T-helper 1 cell treated with Interleukin-12 subunit alpha and Interleukin-12 subunit beta and Interleukin-4 antibody, amounts not matched to agents 30 μg/mL and 1 μg/mL, for 36 hours (primary cell): Measurements from ENCODE around the gene SYK.

Experiments
- H3K27ac Mint-ChIP-seq: one replicate; pipeline ENCODE4 v1.8.0; 2021; ENCODE audit warnings: mild to moderate bottlenecking, mixed read lengths
- H3K27me3 Mint-ChIP-seq: one replicate; pipeline ENCODE4 v1.8.0; 2021; ENCODE audit warnings: low read depth, mixed read lengths
- H3K36me3 Mint-ChIP-seq: one replicate; pipeline ENCODE4 v1.8.0; 2021; ENCODE audit warnings: low read depth, mixed read lengths
- H3K4me1 Mint-ChIP-seq: one replicate; pipeline ENCODE4 v1.8.0; 2021; ENCODE audit warnings: low read depth, mixed read lengths
- H3K4me3 Mint-ChIP-seq: one replicate; pipeline ENCODE4 v1.8.0; 2021; ENCODE audit warnings: mild to moderate bottlenecking, moderate library complexity, mixed read lengths
- H3K9me3 Mint-ChIP-seq: one replicate; pipeline ENCODE4 v1.8.0; 2021; ENCODE audit warnings: mixed read lengths

Gene SYK

GRCh38 chr9:90899287-90899686, 97.7 kb downstream of the SYK start:
- no peaks in the 10 kb centered on the region for H3K27me3 Mint-ChIP-seq
- H3K27ac Mint-ChIP-seq = no peak overlapping the region
- no peaks in the 10 kb centered on the region for H3K9me3 Mint-ChIP-seq
- H3K4me3 Mint-ChIP-seq = no peak overlapping the region
- H3K36me3 Mint-ChIP-seq = no peaks in the 10 kb centered on the region
- no peaks in the 10 kb centered on the region for H3K4me1 Mint-ChIP-seq

- Mint-ChIP-seq H3K36me3 (no peaks in the 10 kb centered on the region), H3K4me3 (no peak overlapping the region), H3K27me3 (no peaks in the 10 kb centered on the region), H3K9me3 (no peaks in the 10 kb centered on the region), H3K27ac (no peak overlapping the region), H3K4me1 (no peaks in the 10 kb centered on the region)
Measured at GRCh38 chr9:90900130-90900529, 98.5 kb downstream of the SYK start.

- H3K36me3 Mint-ChIP-seq = no peaks in the 10 kb centered on the region
- H3K9me3 Mint-ChIP-seq = no peaks in the 10 kb centered on the region
- no peaks in the 10 kb centered on the region for H3K4me1 Mint-ChIP-seq
- no peak overlapping the region for H3K27ac Mint-ChIP-seq
- no peak overlapping the region for H3K4me3 Mint-ChIP-seq
- no peaks in the 10 kb centered on the region for H3K27me3 Mint-ChIP-seq
Measured at GRCh38 chr9:90901933-90902332, 100.3 kb downstream of the SYK start.

GRCh38 chr9:90903766-90904424, 102.3 kb downstream of the SYK start:
- Mint-ChIP-seq H3K4me3 (no peak overlapping the region), H3K36me3 (no peaks in the 10 kb centered on the region), H3K9me3 (no peaks in the 10 kb centered on the region), H3K4me1 (no peaks in the 10 kb centered on the region), H3K27ac (no peak overlapping the region), H3K27me3 (no peaks in the 10 kb centered on the region)

- no peaks in the 10 kb centered on the region for H3K36me3 Mint-ChIP-seq
Measured at GRCh38 chr9:90904706-90905478, 103.3 kb downstream of the SYK start.

GRCh38 chr9:90905822-90906221, 104.2 kb downstream of the SYK start:
- H3K4me3 Mint-ChIP-seq = no peak overlapping the region
- H3K9me3 Mint-ChIP-seq = no peaks in the 10 kb centered on the region
- H3K4me1 Mint-ChIP-seq = no peaks in the 10 kb centered on the region
- H3K36me3 Mint-ChIP-seq = no peaks in the 10 kb centered on the region
- H3K27ac Mint-ChIP-seq = no peak overlapping the region
- no peaks in the 10 kb centered on the region for H3K27me3 Mint-ChIP-seq

More at GRCh38 chr9:90904706-90905478, 103.3 kb downstream of the SYK start:
- Mint-ChIP-seq H3K9me3 (no peaks in the 10 kb centered on the region), H3K4me3 (no peak overlapping the region), H3K27me3 (no peaks in the 10 kb centered on the region), H3K4me1 (no peaks in the 10 kb centered on the region), H3K27ac (no peak overlapping the region)

- no peaks in the 10 kb centered on the region for H3K36me3 Mint-ChIP-seq
- H3K4me3 Mint-ChIP-seq = no peak overlapping the region
- H3K27me3 Mint-ChIP-seq = no peaks in the 10 kb centered on the region
- H3K4me1 Mint-ChIP-seq = no peaks in the 10 kb centered on the region
- no peaks in the 10 kb centered on the region for H3K9me3 Mint-ChIP-seq
- no peak overlapping the region for H3K27ac Mint-ChIP-seq
Measured at GRCh38 chr9:90906316-90907055, 104.9 kb downstream of the SYK start.

GRCh38 chr9:90907056-90907445, 105.4 kb downstream of the SYK start:
- Mint-ChIP-seq H3K4me1 (no peaks in the 10 kb centered on the region), H3K9me3 (no peaks in the 10 kb centered on the region), H3K36me3 (no peaks in the 10 kb centered on the region), H3K27ac (no peak overlapping the region), H3K4me3 (no peak overlapping the region), H3K27me3 (no peaks in the 10 kb centered on the region)

GRCh38 chr9:90907790-90908189, 106.2 kb downstream of the SYK start:
- no peaks in the 10 kb centered on the region for H3K27me3 Mint-ChIP-seq
- no peak overlapping the region for H3K27ac Mint-ChIP-seq
- no peaks in the 10 kb centered on the region for H3K4me1 Mint-ChIP-seq
- H3K4me3 Mint-ChIP-seq = no peak overlapping the region
- H3K36me3 Mint-ChIP-seq = no peaks in the 10 kb centered on the region
- no peaks in the 10 kb centered on the region for H3K9me3 Mint-ChIP-seq

- no peaks in the 10 kb centered on the region for H3K4me1 Mint-ChIP-seq
- no peaks in the 10 kb centered on the region for H3K36me3 Mint-ChIP-seq
- H3K27ac Mint-ChIP-seq = no peak overlapping the region
- no peaks in the 10 kb centered on the region for H3K9me3 Mint-ChIP-seq
- H3K27me3 Mint-ChIP-seq = no peaks in the 10 kb centered on the region
- no peak overlapping the region for H3K4me3 Mint-ChIP-seq
Measured at GRCh38 chr9:90909225-90909624, 107.6 kb downstream of the SYK start.

GRCh38 chr9:90909747-90910283, 108.2 kb downstream of the SYK start:
- Mint-ChIP-seq H3K27ac (no peak overlapping the region), H3K36me3 (no peaks in the 10 kb centered on the region), H3K4me1 (no peaks in the 10 kb centered on the region), H3K4me3 (no peak overlapping the region), H3K9me3 (no peaks in the 10 kb centered on the region), H3K27me3 (no peaks in the 10 kb centered on the region)

GRCh38 chr9:90914196-90914595, 112.6 kb downstream of the SYK start:
- Mint-ChIP-seq H3K27me3 (peaks cover 5% of the 10 kb centered on the region), H3K27ac (no peak overlapping the region), H3K4me1 (peaks cover 2% of the 10 kb centered on the region), H3K9me3 (no peaks in the 10 kb centered on the region), H3K4me3 (no peak overlapping the region), H3K36me3 (no peaks in the 10 kb centered on the region)

- H3K27ac Mint-ChIP-seq = no peak overlapping the region
- H3K4me1 Mint-ChIP-seq = peaks cover 2% of the 10 kb centered on the region
- H3K9me3 Mint-ChIP-seq = no peaks in the 10 kb centered on the region
- no peak overlapping the region for H3K4me3 Mint-ChIP-seq
- no peaks in the 10 kb centered on the region for H3K36me3 Mint-ChIP-seq
- H3K27me3 Mint-ChIP-seq = peaks cover 5% of the 10 kb centered on the region
Measured at GRCh38 chr9:90914868-90915483, 113.4 kb downstream of the SYK start.

GRCh38 chr9:90915693-90916092, 114.1 kb downstream of the SYK start:
- Mint-ChIP-seq H3K4me1 (peaks cover 2% of the 10 kb centered on the region), H3K27ac (no peak overlapping the region), H3K4me3 (no peak overlapping the region), H3K36me3 (no peaks in the 10 kb centered on the region), H3K27me3 (peaks cover 5% of the 10 kb centered on the region), H3K9me3 (no peaks in the 10 kb centered on the region)
